Measurements from ENCODE around the gene SDC1. TPM values are rescaled to one million over a fixed set of nuclear protein-coding genes. Genes with fewer than 3 reads are reported as not detected.
A peak's percentile ranks its signal among the peaks of the same experiment; 100 is the strongest.

Gene SDC1
- total RNA-seq, 1 donor from 2014 or later: 44.2 TPM

- DNase-seq: no peak
These were observed 3.1 kb upstream of the SDC1 start for GRCh38 chr2:20227894-20228505.

DNA sequence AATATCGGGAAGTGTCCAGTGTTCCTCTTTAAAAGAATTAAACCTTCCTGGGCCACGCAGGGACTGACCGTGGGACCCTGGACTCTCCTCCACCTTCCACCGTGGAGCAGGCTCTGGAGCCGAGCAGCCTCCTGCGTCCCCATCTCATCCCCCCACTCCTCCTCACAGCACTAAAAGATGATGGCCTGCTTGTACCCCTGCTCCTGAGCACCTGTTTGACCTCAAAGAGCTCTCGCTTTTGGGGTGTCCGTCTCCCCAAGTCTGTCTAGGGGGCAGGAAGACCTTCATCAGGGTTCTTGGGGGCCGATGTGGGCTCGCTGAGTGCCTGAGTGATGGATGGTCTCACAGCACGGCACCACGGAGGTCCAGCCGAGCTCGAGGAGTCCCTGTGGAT is 1.2 kb upstream of the SDC1 start:
- DNase-seq: no peak

- peak; percentile 87 for DNase-seq
These were observed 593 bp upstream of the SDC1 start for GRCh38 chr2:20225294-20226151.

DNA sequence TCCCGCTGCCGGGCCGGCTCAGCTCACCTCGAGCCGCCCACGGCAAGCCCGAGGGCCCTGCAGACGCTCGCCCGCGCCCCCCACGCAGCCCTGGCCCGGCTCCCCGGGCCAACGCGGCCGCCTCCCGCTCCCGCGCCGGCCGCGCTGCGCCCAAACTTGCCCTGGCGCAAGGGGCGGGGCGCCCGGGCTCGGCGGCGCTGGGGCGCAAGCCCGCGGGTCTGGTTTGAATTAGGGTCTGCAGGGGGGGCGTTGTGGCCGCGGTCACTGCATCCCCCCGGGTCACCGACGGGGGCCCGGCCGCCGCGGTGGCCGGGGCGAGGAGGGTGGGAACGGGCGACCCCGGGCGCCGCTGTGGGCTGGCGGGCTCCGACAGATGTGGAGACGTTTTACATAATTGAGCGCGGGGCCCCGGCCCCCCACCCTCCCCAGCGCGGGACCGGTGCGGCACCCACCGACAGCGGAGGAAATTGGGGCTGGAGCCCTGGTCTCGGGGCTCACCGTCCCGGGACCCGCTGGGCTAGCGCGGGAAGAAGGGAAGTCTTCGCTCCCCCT is 690 bp downstream of the SDC1 start:
- DNase-seq: no peak

- peak; percentile 72 for DNase-seq
These were observed 1.3 kb downstream of the SDC1 start for GRCh38 chr2:20223407-20224163.

- DNase-seq: no peak
These were observed 2.0 kb downstream of the SDC1 start for GRCh38 chr2:20222769-20223406.

- DNase-seq: peak; percentile 50
These were observed 2.7 kb downstream of the SDC1 start for GRCh38 chr2:20222014-20222768.

GRCh38 chr2:20221555-20221973 is 3.4 kb downstream of the SDC1 start:
- DNase-seq: peak; percentile 42

DNA sequence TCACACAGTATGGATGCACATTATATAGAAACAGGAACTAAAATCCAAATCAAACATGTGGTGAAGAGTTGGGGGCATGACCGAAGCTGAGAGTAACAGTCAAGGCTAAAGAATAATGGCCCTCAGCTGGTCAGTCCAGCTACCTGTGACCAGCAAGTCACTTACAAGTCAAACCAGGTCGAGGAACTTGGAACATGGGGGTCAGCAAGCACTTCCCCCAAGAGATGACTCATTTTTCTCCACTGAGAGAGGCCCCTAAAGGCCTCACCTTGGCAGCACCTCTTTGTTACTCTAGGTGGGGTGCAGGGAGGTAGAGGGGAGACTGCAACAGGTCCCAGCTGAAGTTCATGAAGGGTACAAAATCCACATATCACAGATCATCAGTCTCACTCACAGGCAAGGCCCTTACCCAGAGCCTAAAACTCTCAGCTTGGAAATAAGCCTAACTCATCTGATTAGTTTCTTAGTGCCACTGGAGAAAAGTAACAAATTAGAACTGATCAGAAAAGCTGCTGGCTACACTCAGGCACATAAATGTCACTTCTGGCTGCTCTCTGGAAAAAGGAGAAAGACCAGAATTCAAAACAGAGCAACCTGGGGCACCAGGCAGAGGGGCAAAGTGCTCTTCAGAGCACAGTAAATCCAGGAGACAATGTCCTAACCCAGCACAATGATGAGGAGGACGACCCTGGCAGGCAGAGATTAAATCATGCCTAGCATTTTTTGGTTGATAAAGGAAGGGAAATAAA is 4.0 kb downstream of the SDC1 start:
- DNase-seq: no peak

DNA sequence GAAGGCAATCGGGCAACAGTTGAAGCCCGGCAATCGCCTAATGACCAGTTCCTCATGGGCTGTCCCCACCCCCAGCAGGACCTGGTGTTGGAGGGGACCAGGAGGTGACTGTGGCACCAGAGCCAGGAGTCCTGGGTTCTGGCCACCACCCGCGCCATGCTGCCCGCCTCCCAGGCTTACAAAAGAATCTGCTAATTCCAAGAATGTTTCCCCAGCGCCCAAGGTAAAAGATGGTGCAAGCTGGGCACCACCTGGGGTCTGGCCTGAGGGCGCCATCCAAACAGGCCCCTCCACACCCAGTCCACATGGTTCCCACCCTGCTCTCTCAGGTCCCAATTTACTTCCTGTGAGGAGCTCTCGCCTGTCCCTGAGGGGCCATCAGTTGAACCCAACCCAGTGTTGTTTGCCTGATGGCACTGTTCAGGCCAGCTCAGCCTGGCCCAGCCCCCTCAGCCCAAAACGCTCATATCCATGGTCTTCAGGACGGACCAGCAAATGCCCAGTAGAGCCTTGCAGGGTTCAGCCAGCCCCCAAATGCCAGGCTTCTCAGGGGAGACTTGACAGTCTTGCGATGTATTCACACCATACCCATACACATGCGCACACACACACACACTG is 5.1 kb downstream of the SDC1 start:
- DNase-seq: no peak

DNA sequence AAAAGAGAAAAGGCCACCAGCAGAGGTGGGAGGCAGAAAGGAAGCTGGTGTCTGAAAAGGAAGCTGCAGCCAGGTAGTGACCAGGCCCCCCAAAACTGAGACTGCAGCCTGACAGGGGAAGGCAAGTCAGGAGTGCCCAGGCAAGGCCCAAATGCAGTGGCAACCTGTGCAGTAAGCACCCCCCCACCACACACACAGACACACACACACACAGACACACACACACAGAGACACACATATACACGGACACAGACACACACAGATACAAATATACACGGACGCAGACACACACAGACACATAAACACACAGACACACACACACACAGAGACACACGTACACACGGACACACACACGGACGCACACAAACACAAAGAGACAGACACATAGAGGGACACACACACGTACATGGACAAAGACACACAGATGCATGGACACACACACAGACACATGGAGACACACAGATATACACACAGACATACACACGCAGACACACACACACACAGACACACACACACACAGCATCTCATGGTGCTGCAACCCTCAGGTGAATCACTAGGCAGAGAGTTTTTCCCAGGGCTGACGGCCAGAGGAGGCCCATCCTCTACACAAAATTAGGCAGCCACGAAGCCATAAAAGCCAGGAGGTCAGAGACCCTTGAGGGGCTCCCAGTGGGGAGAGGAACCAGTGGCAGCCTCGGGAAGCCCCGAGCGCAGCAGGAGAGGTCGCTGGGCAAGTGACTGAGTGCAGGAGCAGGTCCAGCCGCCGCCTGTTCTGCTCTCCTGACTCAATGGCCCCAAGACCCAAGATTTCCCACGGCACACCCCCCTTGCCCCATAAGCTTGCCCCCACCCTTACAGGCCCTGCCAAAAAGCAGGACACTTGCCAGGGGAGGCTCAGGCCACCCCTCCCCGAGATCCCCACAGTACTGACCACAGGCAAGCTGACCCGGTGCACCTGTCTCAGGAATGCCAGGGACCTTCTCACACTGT is 6.3 kb downstream of the SDC1 start:
- DNase-seq: no peak

DNA sequence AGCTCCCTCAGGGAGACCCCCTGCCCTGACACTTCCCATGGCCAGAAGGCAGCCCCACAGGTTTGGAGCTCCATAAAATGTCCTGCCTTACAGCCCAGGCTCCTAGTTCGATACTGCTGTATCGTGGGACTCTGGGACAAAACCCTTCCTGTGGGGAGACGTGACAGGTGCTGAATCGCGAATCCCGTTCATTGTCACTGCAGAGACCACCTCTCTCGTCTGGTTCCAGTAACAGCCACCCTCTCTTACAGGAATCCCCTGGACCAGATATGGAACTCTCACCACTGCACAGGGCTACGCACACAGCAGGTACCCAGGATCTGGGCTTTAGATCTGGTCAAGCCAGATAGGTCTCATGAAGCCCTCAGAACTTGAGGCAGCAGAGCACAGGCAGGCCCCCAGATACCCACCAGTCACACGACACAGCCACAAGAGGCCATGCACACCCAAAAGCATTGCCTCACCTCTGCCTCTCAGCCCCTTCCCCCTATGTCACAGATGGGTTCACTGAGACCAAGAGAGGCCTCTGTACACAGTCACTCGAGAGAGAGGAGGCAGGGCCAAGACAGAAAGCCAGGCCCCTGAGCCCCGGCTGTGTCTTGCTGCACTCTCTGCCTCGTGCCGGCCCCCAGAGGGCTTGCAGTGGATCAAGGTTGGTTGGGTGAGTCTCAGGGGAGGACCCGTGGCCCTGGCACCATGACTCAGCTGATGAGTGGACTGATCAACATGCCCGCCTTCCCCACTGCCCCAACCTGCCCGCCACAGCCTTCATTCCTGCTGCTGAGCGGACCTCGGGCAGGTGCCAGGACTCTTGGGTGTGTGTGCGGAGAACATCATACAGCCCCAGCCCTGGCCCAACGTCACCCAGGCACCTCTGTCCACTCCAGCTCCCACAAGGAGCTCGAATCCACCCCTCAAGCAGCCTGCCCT is 7.6 kb downstream of the SDC1 start:
- DNase-seq: no peak

DNA sequence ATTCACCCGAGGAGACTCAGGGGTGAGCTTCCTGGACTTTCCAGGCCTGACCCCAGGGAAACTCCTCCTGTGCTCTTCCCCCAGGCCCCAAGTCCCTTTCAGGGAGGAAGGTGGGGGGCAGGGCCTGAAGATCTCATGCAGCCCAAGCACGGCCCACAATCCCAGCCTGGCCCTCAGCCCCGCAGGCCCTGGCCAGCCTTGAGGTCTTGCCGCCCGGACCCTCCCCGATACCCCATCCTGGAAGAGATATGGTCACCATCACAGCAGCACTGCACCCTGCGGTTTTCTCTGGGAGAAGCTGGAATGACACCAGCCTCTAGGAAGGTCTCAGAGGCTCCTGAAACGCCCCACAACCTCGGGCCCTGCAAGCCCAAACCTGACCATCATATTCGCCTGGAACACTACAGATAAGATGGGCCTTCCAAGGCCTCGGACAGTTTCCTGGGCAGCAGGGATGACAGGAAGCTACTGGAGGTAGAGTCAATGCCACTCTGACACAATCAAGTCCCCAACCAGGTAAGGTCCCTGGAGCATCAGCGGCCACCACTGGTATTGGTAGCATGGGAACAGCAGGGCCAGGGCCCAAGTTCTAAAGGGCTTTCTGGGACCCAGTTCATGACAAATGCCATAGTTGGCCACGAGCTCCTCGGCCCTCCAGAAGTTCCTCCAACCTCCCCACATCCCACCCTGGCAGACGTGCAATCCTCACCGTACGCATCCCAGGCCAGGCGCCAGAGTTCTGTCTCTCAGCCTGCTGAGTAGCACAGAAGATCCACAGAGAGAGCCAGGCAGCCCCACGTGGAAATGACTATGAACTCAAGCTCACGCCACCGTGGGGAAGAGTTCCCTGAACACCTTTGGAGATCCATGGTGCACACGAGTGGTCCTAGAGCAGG is 8.6 kb downstream of the SDC1 start:
- DNase-seq: no peak

- DNase-seq: no peak
These were observed 9.5 kb downstream of the SDC1 start for GRCh38 chr2:20215183-20216040.

DNA sequence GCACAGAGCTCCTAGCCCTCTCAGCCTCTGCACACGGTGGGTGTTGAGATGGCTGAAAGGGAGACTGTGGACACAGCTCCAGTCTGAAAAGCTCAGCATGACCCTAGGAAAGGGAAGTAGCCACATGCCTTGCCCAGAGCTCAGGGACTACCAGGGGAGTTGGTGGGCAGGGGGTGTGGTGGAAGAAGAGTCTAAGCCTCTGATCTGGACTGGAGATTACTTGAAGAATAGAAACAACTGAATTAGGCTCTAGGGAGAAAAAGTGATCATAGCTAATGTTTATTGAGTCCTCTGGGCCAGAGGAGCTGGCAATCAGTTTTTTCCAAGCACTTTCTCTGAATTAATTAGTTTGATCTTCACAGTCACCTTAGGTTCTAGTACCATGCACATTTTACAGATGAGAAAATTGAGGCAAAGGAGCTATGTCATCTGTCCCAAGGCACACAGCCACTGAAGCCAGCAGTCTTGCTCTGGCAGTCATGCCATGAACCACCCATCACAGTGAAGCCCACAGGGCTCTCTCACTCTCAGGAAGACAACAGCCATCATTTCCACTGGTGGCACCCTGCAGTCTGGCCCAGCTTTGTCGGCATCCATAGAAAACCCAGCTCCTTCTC is 10.3 kb downstream of the SDC1 start:
- no peak for DNase-seq

Data from tongue (tissue), 2 donors.